HCT116 (cell line): Measurements from ENCODE around the gene CBR1. TPM values are rescaled to one million over a fixed set of nuclear protein-coding genes. Genes with fewer than 3 reads are reported as not detected.

Experiments
- ATAC-seq: fragments of 200-7000 bp; cut with Tn5 transposase; 2 replicates; pipeline ENCODE4 v1.9.1; 2020; ENCODE audit warnings: mild to moderate bottlenecking, moderate library complexity
- BruUV-seq: library from RNA; stranded (reverse); fragments of 400-500 nt; replicated peaks from 2 replicates; lab custom pipeline; 2021; lab: Mats Ljungman, UMichigan
- CTCF ChIA-PET: fragments of 300-600 bp; sonication (Branson Sonifier 250); formaldehyde crosslinking; loops from one replicate; lab custom pipeline; 2021; ENCODE audit warnings: antibody characterized with exemption; lab: Charles Lee
- POLR2A ChIA-PET: fragments of 300-600, 350-600 bp; sonication (Branson Sonifier 250); formaldehyde crosslinking; loops from one replicate; lab custom pipeline; 2021; ENCODE audit warnings: antibody characterized with exemption; lab: Charles Lee
- RAD21 ChIA-PET, 2 experiments: fragments of 300-600 bp; sonication (Branson Sonifier 250); formaldehyde crosslinking; loops; one replicate each; lab custom pipeline; 2023; ENCODE audit warnings: low total read pairs in 2 of 2; ENCODE audit not compliant: uncharacterized antibody in 2 of 2, unreplicated experiment in 2 of 2, low non-redundant PET in 1 of 2; lab: Charles Lee
- DNase-seq: peaks from one replicate; pipeline ENCODE4 v3.0.0-alpha.2; 2010; ENCODE audit warnings: low read depth, low spot score
- H2AFZ ChIP-seq: fragments of 200-600 bp; shearing (Covaris generic), sonication (generic); 2 replicates; pipeline ENCODE4 v1.6.1; 2017; ENCODE audit warnings: low read depth, mixed run types, mixed read lengths, antibody characterized with exemption, low read length; ENCODE audit not compliant: poor library complexity, severe bottlenecking
- H3K27ac ChIP-seq: 2 replicates; pipeline ENCODE4 v1.5.1; 2012; ENCODE audit warnings: low read depth, low read length
- H3K27me3 ChIP-seq: fragments of 200-600 bp; sonication (generic); 2 replicates; pipeline ENCODE4 v1.6.1; 2016; ENCODE audit warnings: mixed run types, low read length, mixed read lengths; ENCODE audit not compliant: insufficient read depth
- H3K36me3 ChIP-seq, 2 experiments: fragments of 200-500 bp in 1 of 2; fragments of 200-600 bp in 1 of 2; sonication (Bioruptor generic) in 1 of 2; sonication (generic) in 1 of 2; 2 replicates each; pipeline versions ENCODE4 v1.5.1 to v1.6.1; 2014 to 2016; ENCODE audit warnings: low read length in 2 of 2, inconsistent platforms in 1 of 2, mixed read lengths in 1 of 2, mixed run types in 1 of 2; ENCODE audit not compliant: insufficient read depth in 2 of 2, control insufficient read depth in 1 of 2
- H3K4me1 ChIP-seq, 2 experiments: fragments of 200-600 bp in 1 of 2; sonication (generic) in 1 of 2; 2 replicates each; pipeline versions ENCODE4 v1.5.1 to v1.6.1; 2012 to 2017; ENCODE audit warnings: low read length in 2 of 2, inconsistent platforms in 1 of 2, mild to moderate bottlenecking in 1 of 2, mixed read lengths in 1 of 2, mixed run types in 1 of 2, moderate library complexity in 1 of 2; ENCODE audit not compliant: insufficient read depth in 2 of 2, control insufficient read depth in 1 of 2
- H3K4me2 ChIP-seq: fragments of 200-600 bp; sonication (generic); 2 replicates; pipeline ENCODE4 v1.6.1; 2017; ENCODE audit warnings: mixed run types, low read length, mixed read lengths
- H3K4me3 ChIP-seq, 2 experiments: fragments of 200-600 bp in 1 of 2; sonication (generic) in 1 of 2; replicated peaks in 1 of 2; 2 replicates each; pipeline ENCODE4 v1.5.1; 2011 to 2016; ENCODE audit warnings: low read length in 2 of 2, control low read depth in 1 of 2, low read depth in 1 of 2, mild to moderate bottlenecking in 1 of 2, mixed read lengths in 1 of 2, mixed run types in 1 of 2
- H3K79me2 ChIP-seq: fragments of 200-600 bp; sonication (generic); 2 replicates; pipeline ENCODE4 v1.6.1; 2017; ENCODE audit warnings: mild to moderate bottlenecking, mixed run types, low read length, moderate library complexity, mixed read lengths; ENCODE audit not compliant: insufficient read depth
- H3K9ac ChIP-seq: fragments of 200-600 bp; sonication (generic); 2 replicates; pipeline ENCODE4 v1.6.1; 2016; ENCODE audit warnings: low read length, mixed read lengths
- H3K9me2 ChIP-seq: fragments of 200-600 bp; sonication (generic), shearing (Covaris generic); 2 replicates; pipeline ENCODE4 v1.6.1; 2017; ENCODE audit warnings: mixed run types, mild to moderate bottlenecking, moderate library complexity; ENCODE audit not compliant: insufficient read depth
- H3K9me3 ChIP-seq, 2 experiments: fragments of 200-500 bp in 1 of 2; fragments of 200-600 bp in 1 of 2; sonication (Bioruptor generic) in 1 of 2; sonication (generic) in 1 of 2; 2 replicates each; pipeline ENCODE4 v1.6.1; 2014 to 2017; ENCODE audit warnings: low read length in 2 of 2, mixed read lengths in 2 of 2, inconsistent platforms in 1 of 2, low read depth in 1 of 2, mild to moderate bottlenecking in 1 of 2, mixed run types in 1 of 2, moderate library complexity in 1 of 2; ENCODE audit not compliant: control insufficient read depth in 1 of 2, insufficient read depth in 1 of 2
- H4K20me1 ChIP-seq: fragments of 200-600 bp; sonication (generic), shearing (Covaris generic); 2 replicates; pipeline ENCODE4 v1.6.1; 2017; ENCODE audit warnings: mixed run types, mild to moderate bottlenecking, moderate library complexity; ENCODE audit not compliant: insufficient read depth
- CBX3 ChIP-seq: IDR thresholded peaks from 2 replicates; pipeline ENCODE4 v1.6.1; 2012; ENCODE audit warnings: low read depth
- CTCF ChIP-seq, 3 experiments: fragments of 200-600 bp in 1 of 3; sonication (generic) in 1 of 3; IDR thresholded peaks in 2 of 3; conservative IDR thresholded peaks in 1 of 3; 2 replicates each; pipeline ENCODE4 v1.5.1; 2012 to 2017; ENCODE audit warnings: low read depth in 2 of 3, low read length in 2 of 3, antibody characterized with exemption in 1 of 3, borderline replicate concordance in 1 of 3, control low read depth in 1 of 3, mild to moderate bottlenecking in 1 of 3, mixed read lengths in 1 of 3, mixed run types in 1 of 3, moderate library complexity in 1 of 3; ENCODE audit not compliant: insufficient read depth in 1 of 3
- EZH2 ChIP-seq: fragments of 200-600 bp; sonication (generic); IDR thresholded peaks from 2 replicates; pipeline ENCODE4 v1.6.1; 2017; ENCODE audit warnings: antibody characterized with exemption, mixed run types
- FOSL1 ChIP-seq: IDR thresholded peaks from 2 replicates; pipeline ENCODE4 v1.6.1; 2012; ENCODE audit warnings: low read depth
- POLR2AphosphoS5 ChIP-seq: IDR thresholded peaks from 2 replicates; pipeline ENCODE4 v1.6.1; 2011; ENCODE audit warnings: mild to moderate bottlenecking, low read depth, low read length, moderate library complexity
- SIN3A ChIP-seq: IDR thresholded peaks from 2 replicates; pipeline ENCODE4 v1.6.1; 2012; ENCODE audit warnings: low read depth
- SP1 ChIP-seq: IDR thresholded peaks from 2 replicates; pipeline ENCODE4 v1.6.1; 2012; ENCODE audit warnings: low read depth
- ZBTB33 ChIP-seq: IDR thresholded peaks from 2 replicates; pipeline ENCODE4 v1.6.1; 2011; ENCODE audit warnings: mild to moderate bottlenecking, low read length, moderate library complexity; ENCODE audit not compliant: insufficient replicate concordance; ENCODE audit errors: extremely low read depth
- intact Hi-C: fragments of 100-400 bp; cut with micrococcal nuclease; formaldehyde crosslinking; loops from 2 replicates; pipeline ENCODE4 v1.10.0; 2022
- total RNA-seq: library from RNA; stranded (reverse); gene quantifications from one replicate; pipeline ENCODE4 v1.2.1, GENCODE V29; 2021; ENCODE audit not compliant: unreplicated experiment

Gene CBR1
- total RNA-seq, 1 experiment from 2014 or later: 0.91 TPM

GRCh38 chr21:36030581-36031189, 39.1 kb upstream of the CBR1 start (continued):
- TF ChIP-seq ZBTB33 (no peak), POLR2AphosphoS5 (no peak)
- TF ChIP-seq, all 23 proteins: peak for 0

- Histone ChIP-seq H4K20me1 (no peaks in the 10 kb centered on the region), H3K27ac (no peak overlapping the region), H3K79me2 (no peaks in the 10 kb centered on the region), H3K4me2 (no peak overlapping the region), H3K9me3 (no peaks in the 10 kb centered on the region), H3K27me3 (no peaks in the 10 kb centered on the region), H3K9me2 (no peaks in the 10 kb centered on the region), H3K4me3 (no peak overlapping the region), H3K4me1 (peaks cover 0 to 2% of the 10 kb centered on the region in 2 experiments; a peak in 1 of 4 replicates), H2AFZ (no peak overlapping the region), H3K9ac (no peak overlapping the region), H3K36me3 (peaks cover 5 to 8% of the 10 kb centered on the region in 2 experiments; a peak in 2 of 4 replicates)
- intact Hi-C loops: no loop called here
- BruUV-seq: no TSS peak
- no peak for TF ChIP-seq CBX3
- TF ChIP-seq SIN3A: no peak
- TF ChIP-seq SP1: no peak
- TF ChIP-seq EZH2: no peak
- TF ChIP-seq FOSL1: no peak
- no peak for TF ChIP-seq CTCF (IDR thresholded peaks at IDR 0.05 in 2 of 3, conservative IDR thresholded peaks at IDR 0.05 in 1 of 3; ENCODE audit: borderline replicate concordance in 1 of 3, insufficient read depth in 1 of 3, low read depth in 2 of 3, low read length in 2 of 3)
- no peak for ATAC-seq
- ChIA-PET POLR2A (no interaction called here), RAD21 (no interaction called here), CTCF (no interaction called here)
- DNase-seq: no peak
These were observed 37.0 kb upstream of the CBR1 start for GRCh38 chr21:36032647-36033406.
